C4-2B (cell line): Measurements from ENCODE around the gene FLRT1.

ENCODE experiments used
- ZFX ChIP-seq: fragments of 450-650 bp; IDR thresholded peaks from 2 replicates; pipeline ENCODE4 v1.6.1; 2017
- TF ChIP-seq, protein P1 (sequence below): fragments of 450-650 bp; conservative IDR thresholded peaks from 2 replicates; pipeline ENCODE4 v1.5.1; 2017; ENCODE audit warnings: mild to moderate bottlenecking

DNA sequence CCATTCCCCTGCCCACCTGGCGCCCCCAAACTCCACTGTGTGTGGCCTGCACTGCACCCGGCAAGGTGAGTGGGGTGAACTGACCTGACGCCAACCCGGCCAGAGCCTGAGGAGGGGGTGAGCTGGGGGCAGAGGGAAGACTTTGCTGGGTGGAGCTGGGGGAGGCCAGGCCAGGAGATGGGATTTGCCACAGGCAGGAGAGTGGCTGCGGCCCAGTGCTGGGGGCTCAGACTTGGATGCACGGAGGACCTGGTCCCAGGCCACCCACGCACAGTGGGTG, 17.8 kb upstream of the FLRT1 start:
- TF ChIP-seq, protein P1, sequence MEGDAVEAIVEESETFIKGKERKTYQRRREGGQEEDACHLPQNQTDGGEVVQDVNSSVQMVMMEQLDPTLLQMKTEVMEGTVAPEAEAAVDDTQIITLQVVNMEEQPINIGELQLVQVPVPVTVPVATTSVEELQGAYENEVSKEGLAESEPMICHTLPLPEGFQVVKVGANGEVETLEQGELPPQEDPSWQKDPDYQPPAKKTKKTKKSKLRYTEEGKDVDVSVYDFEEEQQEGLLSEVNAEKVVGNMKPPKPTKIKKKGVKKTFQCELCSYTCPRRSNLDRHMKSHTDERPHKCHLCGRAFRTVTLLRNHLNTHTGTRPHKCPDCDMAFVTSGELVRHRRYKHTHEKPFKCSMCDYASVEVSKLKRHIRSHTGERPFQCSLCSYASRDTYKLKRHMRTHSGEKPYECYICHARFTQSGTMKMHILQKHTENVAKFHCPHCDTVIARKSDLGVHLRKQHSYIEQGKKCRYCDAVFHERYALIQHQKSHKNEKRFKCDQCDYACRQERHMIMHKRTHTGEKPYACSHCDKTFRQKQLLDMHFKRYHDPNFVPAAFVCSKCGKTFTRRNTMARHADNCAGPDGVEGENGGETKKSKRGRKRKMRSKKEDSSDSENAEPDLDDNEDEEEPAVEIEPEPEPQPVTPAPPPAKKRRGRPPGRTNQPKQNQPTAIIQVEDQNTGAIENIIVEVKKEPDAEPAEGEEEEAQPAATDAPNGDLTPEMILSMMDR = no peak
- TF ChIP-seq ZFX = no peak
